Measurements from ENCODE around the gene GNB3.

The GNB3 gene

DNA sequence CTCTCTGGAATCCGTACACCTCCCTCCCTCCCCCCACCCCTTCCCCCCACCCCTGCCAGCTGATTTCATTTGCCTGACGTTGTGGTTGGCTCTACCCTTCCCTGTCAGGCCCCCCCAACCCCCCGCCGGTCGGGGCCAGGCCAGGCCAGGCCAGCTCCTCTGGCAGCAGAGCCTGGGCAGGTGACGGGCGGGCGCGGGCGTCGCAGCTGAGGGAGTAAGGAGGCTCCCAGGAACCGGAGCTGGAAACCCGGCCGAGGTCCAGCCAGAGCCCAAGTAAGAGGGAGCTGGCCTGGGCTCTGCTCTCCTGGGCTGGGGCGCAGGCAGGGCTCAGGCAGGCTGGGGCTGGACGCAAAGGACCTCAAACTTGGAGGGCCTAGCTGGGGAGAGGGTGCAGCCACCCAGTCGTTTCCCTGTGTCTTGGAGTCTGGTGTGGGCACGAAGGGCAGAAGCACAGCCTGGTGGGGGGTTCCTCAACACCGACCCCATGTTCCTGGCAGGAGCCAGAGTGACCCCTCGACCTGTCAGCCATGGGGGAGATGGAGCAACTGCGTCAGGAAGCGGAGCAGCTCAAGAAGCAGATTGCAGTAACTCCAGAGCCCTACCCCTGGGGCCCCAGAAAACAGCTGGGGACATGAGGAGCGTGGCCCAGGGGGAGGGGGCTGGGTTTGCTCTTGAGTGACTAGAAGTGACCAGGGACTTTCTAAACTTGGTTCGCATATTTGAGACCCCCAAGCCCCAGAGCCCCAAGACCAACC lies at the start of gene GNB3:
Gene GNB3 (plus strand): TSS at position 165 of the 755 bp plus-strand sequence. CDS start 363 bp downstream, at position 528.
- no peak for DNase-seq

DNA sequence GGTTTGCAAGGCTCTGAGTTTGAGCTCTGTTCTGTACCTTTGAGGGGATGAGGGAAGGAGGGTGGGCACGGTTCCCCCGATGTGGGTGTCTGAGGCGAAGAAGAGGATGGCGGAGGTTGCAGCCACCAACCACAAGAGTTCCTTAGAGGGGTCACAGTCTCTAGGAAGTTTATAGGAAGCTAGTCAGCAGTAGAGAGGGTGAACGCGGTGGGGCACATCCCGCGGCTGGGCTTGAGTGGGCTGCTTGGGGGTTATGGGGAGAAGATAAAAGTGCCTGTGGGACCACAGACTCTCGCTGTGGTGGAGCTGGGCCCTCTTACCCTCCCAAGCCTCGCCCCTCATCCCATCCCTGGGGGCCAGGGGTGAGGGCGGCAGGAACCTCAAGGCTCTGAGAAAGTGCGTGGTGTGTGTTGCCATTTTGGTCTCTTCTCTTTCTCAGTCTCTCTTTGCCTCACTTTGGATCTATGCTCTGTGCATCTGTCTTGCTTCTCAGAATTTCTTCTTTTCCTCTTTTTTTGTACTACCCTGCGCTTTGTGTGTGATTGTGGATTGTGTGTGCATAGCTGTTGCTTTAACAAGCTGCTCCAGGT lies 48.7 kb upstream of the GNB3 start:
- peak in 1 of 6 experiments; percentile 37 for DNase-seq

DNA sequence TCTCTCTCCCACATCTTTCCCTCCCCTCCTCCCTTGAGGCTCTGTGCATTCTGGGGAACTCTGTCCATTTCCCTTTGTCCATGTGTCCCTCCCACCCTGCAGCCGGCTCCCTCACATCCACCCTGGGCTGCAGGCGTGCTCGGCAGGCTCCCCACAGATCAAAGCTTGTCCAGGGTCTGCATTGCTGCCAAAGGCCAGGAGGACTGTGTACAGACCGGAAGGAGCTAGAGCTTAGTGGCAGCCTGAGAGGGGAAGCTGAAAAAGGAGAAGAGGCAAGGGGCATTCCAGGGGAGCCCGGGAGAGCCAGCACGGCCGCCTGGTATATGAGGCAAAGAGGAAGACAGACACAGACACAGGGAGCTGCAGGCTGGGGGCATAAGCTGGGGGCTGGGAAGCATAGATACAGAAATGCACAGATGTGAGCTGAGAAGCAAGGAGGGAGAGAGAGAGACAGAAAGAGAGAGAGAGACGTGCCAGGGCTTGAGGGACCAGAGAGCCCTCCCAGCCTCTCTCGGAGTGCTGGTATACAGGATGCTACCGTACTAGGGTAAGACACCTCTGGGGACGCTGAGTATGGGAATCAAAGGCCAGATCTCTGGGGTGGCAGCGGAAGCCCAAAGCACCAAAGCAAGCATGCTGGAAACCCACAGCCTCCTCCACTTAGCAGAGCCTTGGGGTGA lies 48.1 kb upstream of the GNB3 start:
- DNase-seq, result peak; percentile 35 to 78 (median 57)

DNA sequence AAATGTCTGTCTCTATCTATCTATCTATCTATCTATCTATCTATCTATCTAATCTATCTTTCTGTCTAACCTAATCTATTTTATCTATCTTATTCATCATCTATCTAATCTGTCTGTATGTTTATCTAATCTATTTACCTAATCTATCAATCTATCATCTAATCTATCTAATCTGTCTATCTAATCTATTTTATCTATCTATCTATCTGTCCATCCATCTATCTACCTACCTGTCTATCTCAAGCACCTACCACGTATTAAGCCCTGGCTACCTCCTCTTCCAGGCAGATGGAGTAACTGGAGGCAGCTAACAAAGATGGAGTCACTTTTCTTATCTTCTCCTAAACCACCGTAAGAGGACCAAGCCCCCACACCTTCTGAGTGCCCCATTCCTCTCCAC lies 45.6 kb upstream of the GNB3 start:
- DNase-seq, result no peak

DNA sequence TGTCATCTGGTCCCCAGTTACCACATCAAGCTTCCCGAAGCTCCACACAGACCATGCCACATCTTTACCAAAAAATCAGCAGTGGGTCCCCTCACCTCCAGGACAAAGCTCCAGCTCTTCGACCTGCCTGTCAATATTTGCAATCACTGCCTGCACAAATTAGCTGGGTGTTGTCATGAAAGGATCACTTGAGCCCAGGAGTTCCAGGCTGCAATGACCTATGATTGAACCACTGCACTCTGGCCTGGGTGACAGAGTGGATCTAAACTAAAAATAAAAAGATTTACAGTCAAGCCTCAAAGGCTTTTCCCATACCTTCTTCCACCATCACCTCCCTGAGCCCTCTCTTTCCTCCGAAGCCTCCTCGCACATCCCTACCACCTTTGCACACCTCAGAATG lies 44.1 kb upstream of the GNB3 start:
- no peak for DNase-seq

DNA sequence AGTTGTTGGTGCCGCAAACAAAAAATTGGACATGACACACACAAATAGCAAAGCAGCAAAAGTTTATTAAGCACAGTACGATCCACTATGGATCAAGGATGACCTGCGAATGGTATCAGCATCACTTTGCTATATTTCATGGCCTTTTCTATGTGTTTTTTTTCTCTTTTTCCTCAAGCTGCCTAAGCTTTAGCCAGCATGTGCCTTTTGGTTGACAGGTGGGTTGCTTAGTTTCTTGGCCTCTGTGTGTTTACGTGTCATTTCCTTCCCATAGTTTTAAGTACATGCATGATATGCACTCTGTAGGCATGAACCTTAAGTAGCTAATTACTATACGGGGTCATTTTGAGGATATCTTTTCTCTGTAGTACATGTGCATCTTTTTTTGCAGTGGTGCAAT lies 41.6 kb upstream of the GNB3 start:
- no peak for DNase-seq

DNA sequence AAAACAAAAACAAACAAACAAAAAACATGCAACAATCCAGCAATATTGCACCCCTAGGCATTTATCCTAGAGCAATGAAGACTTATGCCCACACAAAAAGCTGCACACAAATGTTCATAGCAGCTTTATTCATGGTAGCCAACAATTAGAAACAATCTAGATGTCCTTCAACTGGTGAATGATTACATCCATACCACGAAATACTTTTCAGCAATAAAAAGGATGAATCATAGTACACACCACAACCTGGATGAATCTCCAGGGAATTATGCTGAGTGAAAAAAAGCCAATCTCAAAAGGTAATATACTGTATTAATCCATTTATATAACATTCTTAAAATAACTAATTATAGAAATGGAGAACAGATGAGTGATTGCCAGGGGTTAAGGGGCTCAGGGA lies 33.6 kb upstream of the GNB3 start:
- no peak for DNase-seq

DNA sequence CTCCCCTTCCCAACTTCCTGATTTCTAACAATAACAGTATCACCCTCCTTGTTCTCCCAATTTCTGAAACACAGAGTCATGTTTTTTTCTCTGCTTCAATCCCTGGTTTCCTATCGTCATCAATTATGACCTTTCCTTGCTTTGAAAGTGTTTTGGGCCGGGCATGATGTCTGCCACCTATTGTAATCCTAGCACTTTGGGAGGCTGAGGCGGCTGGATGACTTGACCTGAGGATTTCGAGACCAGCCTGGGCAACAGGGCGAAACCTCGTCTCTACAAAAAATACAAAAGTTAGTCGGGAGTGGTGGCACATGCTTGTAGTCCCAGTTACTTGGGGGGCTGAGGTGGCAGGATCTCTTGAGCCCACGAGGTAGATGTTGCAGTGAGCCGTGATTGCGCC lies 31.7 kb upstream of the GNB3 start:
- DNase-seq, result no peak

DNA sequence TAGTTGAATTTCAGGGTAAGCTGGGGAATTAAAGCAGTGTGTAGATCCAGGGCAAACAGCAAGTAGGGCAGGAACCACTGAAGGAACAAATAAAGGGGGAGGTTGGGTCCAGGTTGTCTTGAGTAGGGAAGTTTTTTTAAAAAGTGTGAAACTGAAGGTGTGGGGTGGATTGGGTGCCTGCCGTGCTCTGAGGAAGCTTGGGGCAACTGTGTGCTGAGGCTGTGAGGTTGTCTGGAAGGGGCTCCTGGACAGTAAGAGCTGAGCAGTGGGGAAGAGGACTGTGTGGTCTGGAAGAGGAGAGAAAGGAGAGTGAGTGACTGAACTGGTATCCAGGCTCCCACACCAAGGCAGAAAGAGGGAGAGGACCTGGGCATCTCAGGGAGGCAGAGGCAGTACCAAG lies 30.0 kb upstream of the GNB3 start:
- DNase-seq, result no peak

DNA sequence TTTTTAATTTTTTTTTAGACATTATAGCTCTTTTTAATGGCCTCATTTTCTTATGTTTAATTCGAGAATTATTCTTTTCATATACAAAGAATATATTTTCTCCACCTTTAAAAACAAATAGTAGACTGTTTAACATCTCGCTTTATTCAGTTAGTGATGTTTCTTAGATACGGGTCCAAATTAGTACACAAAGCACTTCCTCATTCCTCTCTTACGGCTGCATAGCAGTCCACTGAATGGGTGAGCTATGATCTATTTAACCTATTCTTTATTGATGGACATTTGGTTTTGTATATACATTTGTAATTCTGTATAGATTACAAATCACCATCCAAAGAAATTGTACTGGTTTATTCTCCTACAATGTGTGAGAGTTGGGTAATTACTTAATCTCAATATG lies 27.4 kb upstream of the GNB3 start:
- no peak for DNase-seq

DNA sequence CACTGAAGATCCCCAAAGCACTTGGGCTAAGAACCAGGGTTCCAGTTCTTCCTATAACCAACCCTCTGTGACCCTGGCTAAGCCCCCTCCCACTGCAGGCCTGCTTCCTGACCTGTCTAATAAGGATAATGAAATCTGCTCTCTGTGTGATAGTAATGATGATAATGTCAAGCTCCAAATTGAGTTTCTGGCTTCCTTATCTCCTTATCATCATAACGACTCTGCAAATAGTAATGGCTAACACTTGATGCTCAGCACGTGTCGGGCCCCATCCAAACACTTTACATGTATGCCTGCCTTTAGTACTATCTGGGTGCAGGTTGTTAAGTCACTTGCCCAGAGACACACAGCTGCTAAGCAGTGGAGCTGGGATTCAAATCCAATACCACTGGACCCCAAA lies 24.1 kb upstream of the GNB3 start:
- DNase-seq, result no peak

DNA sequence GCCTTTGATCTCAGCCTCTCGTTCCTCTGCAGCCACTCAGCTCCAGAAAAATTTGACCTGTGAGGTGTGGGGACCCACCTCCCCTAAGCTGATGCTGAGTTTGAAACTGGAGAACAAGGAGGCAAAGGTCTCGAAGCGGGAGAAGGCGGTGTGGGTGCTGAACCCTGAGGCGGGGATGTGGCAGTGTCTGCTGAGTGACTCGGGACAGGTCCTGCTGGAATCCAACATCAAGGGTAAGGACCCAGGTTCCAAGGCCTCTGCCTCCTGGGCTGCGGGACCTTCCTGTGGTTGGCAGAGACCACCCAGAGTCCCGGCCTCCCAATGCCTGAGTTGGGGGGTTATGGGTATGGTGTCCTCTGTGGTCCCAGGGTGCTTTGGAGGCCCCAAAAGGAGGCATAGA lies 23.6 kb upstream of the GNB3 start:
- no peak for DNase-seq

DNA sequence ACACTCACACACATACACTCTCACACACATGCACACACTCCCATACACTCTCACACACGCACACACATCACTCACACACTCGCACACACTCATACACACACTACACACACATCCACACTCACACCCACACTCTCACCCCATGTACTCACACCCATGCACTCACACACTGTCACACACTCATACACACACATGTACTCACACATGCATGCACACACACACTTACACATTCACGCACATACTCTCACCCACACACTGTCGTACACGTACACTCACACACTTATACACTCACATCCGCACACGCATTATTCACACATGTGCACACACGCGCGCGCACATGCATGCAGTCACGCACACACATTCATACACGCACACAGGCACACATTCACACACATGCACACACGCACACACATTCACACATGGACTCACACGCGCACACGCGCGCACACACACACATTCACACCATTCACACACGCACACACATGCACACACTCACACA lies 23.0 kb upstream of the GNB3 start:
- no peak for DNase-seq

DNA sequence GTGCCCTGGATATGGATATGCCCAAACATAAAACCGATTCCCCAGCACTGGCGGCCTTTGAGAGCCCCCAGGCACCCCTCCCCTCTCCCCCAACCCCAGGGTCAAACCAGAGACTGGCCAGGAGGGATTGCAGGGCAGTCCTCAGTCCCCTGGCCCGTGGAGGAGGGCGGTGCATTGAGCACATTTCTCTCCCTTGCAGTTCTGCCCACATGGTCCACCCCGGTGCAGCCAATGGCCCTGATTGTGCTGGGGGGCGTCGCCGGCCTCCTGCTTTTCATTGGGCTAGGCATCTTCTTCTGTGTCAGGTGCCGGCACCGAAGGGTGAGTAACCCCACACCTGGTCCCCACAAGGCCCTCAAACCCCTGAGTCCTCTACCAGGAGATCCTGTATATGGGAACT lies 22.5 kb upstream of the GNB3 start:
- no peak for DNase-seq

DNA sequence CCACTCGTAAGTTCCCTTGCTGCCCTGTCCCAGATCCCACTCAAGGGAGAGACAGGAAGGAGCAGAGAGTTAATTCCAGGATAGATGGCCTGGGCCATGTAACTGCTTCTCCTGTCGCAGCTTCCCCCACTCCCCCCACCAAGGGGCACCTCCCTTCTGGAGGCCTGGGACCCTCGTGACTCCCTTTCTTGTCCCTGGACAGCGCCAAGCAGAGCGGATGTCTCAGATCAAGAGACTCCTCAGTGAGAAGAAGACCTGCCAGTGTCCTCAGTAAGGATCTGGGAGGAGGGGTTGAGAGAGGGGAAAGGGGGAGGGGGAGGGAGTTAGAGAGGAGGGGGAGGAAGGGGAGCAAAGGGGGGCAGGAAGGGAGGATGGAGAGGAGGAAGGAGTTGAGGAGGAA lies 22.1 kb upstream of the GNB3 start:
- no peak for DNase-seq

DNA sequence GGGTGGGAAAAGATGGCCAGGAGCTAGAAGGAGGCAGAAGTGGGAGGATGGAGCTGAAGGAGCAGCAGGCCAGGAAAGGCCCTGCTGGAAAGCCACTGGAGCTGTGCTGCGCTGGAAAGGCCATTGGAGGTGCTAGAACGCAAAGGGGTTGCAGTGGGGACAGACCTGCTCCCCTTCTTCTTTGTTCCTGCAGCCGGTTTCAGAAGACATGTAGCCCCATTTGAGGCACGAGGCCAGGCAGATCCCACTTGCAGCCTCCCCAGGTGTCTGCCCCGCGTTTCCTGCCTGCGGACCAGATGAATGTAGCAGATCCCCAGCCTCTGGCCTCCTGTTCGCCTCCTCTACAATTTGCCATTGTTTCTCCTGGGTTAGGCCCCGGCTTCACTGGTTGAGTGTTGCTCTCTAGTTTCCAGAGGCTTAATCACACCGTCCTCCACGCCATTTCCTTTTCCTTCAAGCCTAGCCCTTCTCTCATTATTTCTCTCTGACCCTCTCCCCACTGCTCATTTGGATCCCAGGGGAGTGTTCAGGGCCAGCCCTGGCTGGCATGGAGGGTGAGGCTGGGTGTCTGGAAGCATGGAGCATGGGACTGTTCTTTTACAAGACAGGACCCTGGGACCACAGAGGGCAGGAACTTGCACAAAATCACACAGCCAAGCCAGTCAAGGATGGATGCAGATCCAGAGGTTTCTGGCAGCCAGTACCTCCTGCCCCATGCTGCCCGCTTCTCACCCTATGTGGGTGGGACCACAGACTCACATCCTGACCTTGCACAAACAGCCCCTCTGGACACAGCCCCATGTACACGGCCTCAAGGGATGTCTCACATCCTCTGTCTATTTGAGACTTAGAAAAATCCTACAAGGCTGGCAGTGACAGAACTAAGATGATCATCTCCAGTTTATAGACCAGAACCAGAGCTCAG lies 21.4 kb upstream of the GNB3 start:
- no peak for DNase-seq

DNA sequence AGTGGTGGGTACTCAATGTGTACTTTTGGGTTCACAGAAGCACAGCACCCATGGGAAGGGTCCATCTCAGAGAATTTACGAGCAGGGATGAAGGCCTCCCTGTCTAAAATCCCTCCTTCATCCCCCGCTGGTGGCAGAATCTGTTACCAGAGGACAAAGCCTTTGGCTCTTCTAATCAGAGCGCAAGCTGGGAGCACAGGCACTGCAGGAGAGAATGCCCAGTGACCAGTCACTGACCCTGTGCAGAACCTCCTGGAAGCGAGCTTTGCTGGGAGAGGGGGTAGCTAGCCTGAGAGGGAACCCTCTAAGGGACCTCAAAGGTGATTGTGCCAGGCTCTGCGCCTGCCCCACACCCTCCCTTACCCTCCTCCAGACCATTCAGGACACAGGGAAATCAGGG lies 20.6 kb upstream of the GNB3 start:
- no peak for DNase-seq

DNA sequence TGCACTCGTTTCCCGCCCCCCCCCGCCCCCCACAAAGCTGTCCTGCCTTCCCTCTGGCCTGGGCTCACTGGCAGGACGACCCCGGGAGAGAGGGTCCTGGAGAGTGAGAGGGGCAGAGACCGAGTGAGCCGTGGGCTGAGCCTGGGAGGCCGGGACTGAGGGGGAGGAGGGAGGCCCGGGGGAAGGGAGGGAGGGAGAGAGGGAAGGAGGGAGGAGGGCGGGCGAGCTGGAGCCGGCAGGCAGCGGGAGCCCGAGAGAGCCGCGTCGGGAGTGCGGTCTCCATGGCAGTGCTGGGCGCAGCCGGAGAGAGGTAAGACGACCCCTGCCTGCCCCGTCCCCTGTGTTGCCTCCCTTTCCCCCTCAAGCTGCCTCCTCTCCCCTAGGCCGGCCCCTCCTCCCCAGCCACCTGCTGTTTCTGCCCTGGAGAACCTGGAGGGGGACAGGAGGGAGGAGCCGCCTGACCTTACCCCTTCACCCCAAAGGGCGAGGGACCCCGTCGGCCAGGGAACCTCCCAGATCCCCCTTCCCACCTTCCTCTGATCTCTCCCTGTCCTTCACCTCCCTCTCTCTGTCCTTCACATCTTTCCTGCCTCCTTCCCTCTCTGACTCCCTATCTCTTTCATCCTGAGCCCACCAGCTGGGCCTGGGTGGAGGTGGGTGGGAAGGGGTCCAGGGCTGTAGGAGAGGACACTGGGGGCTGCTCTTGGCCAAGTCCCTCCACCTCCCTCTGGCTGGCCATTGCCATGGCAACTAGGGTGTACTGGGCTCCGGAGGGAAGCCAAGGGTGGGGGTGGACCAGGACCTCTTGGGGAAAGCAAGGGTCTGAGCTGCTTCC lies 18.9 kb upstream of the GNB3 start, which contains the start of gene GPR162:
Gene GPR162 (plus strand): TSS at position 231 of the 835 bp plus-strand sequence. CDS start 2,078 bp downstream, outside the sequence.
- peak in 1 of 6 experiments; percentile 35 for DNase-seq

DNA sequence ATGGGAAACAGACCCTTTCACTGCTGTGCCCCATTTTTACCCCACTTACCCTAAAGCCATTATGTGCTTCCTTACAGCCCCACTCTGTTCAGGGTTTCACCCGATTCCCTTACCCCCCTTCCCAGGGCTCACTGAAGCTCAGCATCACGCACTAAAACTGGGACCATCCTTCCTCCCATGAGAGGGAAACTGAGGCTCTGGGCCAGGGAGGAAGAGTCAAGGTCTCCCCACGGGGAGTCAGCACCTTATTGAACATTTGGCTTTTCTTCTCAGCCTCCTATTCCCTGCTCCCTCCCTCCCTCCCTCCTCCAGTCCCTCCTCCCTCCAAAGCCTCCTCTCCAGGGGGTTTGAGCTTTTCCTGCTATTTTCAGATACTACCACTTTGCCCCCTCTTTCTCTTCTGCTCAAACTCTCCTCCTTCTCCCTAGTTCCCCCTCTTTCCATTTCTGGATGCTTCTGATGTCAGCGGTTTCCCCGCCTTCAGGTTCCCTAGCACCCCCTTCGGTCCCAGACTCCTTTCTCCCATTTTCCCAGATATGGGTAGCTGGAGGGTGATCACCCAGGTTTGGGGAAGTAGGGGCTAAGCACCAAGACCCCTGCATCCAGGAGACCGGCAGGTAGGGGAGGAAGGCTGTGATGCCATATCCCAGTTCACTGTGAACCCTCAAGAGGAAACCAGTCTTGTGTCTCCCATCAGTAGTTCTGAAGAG lies 18.1 kb upstream of the GNB3 start:
- no peak for DNase-seq

DNA sequence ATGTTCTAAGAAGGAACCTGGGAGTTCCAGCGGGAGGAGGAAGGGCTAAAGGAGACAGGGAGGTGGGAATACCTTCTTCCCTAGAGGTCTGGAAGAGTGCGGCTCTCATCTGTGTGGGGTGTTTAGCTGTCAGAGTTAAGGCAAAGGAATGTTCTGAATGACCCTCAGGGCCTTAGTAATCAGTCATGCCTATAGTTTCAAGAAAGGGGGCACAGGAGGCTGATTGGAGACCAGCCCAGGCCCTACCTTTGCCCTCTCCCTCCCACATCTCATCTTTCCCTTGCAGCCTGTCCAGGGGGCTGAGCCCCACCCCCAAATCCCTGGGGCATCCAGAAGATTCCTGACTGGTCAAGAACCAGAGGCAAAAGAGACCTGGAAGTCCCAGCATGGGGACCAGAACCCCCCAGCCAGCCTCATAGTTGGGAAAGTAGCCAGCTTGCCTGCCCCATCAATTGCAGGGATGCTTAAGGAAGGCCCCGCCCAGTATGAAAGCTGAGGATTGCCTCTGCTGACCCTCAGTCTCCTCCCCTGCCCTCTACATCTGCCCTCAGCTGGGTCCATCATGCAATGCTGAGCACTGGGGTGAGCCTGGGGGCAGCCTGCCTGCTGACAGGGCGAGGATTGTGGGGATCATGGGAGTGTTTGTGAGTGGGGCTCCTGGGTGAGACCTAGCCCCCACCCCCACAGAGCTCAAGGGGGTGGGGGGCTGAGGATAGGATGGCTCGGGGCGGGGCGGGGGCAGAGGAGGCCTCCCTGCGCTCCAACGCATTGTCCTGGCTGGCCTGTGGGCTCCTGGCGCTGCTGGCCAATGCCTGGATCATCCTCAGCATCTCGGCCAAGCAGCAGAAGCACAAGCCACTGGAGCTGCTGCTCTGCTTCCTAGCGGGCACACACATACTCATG lies 17.3 kb upstream of the GNB3 start:
- no peak for DNase-seq

Measured in stimulated activated naive CD4-positive, alpha-beta T cell (primary cell).